HG03575 (cell line): ENCODE measurements around the gene IL22RA1.

Experiments
- ATAC-seq: cut with Tn5 transposase; IDR thresholded peaks from one replicate; pipeline ENCODE4 v1.9.1; 2021; ENCODE audit not compliant: unreplicated experiment, insufficient number of reproducible peaks, low FRiP score; ENCODE audit errors: extremely low read depth

The IL22RA1 gene

DNA sequence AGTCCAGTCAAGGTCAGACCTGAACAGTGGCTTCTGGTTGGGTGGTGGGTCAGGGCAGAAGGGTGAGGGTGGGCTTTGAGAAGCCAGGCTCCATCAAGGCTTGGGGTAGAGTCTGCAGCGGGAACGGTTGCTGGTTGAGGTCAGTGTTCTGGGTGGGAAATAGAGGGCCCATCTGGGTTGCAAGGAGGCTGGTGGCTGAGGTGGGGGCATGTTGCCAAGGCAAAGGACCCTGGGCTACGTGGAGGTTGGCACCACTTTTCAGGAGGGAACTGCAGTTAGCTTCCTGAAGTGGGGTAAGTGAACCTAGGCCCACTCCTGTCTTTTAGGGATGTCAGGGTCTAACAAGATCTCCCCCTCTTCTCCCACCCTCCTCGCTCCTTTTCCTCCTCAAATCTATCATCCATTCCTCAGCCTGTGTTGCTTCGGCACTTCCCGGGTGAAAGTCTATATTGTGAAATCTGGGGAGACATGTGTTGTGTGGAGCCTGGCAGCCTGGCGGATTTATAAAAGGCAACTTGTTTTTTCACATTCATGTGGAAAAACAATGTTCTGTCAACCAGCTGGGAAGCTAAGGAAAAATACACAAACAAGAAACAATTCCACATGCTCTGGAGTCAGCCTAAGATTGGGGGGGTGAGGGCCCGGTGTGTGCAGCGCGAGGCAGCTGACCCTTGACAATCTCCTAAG is 1.5 kb downstream of the IL22RA1 start:
- ATAC-seq = no peak

DNA sequence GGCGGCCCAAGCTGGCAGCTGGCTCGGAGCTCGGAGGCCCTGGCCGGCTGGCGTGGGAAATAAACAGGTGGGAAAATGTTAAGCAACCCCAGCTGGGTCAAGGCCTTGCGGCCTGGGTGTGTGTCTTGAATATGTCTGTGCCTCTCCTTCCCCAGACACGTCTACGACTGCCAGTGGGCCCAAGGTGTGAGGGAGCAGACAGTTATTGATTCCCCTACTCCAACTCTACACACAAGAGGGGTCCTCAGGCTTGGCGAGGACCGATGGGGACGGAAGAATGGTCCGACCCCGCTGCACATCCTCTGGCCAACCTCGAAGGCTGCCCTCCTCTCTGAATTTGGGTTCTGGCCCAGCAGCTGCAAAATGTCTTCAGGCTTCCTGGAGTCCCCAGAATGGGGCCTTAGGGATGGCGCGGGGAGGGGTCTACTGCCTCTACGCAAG is 2.2 kb downstream of the IL22RA1 start:
- ATAC-seq = no peak

DNA sequence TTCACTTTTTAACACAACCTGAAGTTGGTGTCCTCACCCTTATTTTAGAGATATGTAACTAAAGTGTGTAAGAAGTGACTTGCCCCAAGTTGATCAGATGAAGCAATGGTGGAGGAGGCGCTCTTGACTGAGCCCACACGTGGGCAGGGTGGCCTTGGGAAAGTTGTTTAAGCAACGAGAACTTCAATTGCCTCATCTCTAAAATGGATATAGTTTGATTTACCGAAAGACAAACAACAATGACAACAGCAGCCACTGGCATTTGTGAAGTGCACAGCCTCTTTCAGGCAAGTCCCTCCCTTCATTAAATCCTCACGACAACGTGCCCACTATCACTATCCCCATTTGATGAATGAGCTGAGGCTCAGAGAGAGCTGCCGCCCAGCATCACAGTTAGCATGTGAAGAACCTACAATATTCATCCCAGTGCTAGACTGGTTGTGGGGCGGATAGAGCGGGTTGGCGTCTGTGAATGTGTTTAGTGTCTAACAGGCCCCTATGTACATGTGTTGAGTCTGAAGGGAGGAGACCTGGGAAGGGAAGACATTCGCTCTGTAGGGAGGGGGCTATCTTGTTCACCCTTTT is 3.0 kb downstream of the IL22RA1 start:
- ATAC-seq = no peak

DNA sequence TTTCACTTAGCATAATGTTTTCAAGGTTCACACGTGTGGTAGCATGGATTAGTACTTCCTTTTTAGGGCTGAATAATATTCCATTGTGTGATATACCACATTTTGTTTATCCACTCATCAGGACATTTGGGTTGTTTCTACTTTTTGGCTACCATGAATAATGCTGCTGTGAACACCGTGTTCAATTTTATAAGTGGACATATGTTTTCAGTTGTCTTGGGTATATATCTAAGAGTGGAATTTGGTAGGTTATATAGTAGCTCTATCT is 3.8 kb downstream of the IL22RA1 start:
- no peak for ATAC-seq

DNA sequence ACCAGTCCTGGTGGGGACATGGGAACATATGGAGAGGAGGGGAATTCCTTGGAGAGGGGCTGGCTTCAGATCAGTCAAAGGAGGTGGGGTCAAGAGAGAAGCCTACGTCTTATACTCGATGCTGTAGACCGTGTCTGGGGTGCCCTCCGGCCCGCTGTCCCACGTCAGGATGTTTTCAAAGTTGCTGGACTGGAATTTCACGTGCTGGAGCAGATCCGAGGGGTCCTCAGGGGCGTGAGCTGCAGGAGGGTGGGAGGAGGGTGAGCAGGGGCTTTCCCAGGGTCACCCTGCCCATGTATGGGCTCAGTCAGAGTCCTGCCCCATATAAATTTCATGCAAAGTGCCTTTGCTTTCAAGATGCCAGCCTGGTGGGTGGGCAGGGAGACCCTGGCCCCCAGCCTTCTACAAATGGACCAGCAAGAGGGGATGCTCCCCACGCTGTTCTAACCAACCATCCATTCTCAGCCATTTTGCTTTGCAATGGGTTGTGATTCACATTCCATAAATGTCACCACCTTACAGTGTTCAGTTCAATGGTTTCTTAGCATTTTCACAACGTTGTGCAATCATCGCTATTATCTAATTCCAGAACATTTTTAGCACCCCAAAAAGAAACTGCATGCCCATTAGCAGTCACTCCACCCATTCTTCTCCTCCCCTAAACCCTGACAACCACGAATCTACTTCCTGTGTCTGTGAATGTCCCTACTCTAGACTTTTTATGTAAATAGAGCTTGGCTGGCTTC is 4.3 kb downstream of the IL22RA1 start:
- ATAC-seq = no peak

DNA sequence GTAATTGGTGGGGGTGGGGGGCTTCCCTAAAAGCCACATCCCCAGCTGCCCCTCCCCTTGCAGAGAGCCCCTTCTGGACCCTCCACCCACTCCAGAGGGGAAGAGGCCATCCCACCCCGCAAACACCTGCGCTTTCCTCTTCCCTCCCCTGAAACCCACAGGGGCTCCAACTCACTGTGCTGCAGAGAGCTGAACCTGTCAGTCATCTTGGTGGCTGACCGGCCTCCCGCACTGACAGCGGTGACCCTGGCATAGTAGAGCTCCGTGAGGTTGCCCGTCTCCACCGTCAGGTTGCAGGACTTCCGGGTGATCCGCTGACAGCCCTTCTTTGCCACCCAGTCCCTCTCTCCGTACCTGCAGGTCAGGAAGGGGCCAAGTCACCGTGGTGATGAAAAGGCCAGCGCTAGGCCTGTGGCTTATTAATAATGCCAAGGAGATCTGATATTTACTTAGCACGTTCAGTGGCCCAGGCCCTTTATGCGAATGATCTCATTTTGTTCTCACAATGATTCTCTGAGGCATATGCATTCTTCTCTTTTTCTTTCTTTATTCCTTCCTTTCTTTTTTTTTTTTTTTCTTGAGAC is 5.9 kb downstream of the IL22RA1 start:
- no peak for ATAC-seq

DNA sequence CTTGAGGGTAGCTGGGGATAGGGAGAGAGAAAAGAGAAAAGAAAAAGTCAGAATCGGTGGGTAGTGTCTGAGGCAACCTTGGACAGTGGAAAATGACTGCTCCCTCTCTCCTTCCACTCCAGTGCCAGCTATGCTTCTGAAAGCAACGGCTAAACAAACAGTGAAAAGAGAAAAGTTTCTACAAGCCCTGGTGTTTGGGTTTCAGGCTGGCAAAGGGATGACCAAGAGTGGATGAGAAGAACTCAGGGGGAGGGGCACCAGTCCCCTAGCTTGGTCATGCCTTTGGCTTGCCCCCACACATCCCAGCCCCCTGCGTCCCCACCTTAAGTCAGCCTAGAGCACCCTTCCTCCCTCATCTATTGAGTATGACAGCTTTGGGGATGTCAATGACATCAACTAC is 8.6 kb downstream of the IL22RA1 start:
- ATAC-seq = no peak

DNA sequence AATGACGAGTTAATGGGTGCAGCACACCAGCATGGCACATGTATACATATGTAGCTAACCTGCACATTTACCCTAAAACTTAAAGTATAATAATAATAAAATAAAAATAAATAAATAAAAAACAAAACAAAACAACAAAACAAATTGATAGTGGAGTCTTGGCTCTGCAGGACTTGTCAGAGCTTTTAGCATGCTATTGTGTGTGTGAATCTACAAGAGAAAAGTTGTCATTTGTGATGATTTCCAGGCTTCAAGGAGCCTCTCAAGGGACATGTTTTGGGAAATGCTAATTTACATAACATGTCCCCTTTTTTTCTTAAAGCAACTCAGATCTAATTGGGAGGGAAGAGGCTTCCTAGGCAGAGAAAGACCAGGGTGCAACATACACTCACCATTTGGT is 9.1 kb downstream of the IL22RA1 start:
- no peak for ATAC-seq

DNA sequence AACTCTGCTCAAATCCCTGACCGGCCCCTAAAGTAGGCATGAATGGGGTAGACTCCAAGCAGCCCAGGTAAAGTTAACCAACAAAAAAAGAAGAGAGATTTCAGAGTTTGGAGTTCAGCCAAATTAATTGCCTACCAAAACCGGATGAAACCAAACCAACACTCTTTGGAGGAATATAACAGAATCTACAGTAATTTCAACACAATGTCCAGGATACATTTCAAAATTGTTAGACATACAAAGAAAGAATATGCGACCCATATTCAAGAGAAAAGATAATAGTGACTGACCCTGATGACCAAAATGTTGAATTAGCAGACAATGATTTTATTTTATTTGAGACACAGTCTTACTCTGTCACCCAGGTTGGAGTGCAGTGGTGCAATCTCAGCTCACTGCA is 12.6 kb downstream of the IL22RA1 start:
- ATAC-seq = no peak

DNA sequence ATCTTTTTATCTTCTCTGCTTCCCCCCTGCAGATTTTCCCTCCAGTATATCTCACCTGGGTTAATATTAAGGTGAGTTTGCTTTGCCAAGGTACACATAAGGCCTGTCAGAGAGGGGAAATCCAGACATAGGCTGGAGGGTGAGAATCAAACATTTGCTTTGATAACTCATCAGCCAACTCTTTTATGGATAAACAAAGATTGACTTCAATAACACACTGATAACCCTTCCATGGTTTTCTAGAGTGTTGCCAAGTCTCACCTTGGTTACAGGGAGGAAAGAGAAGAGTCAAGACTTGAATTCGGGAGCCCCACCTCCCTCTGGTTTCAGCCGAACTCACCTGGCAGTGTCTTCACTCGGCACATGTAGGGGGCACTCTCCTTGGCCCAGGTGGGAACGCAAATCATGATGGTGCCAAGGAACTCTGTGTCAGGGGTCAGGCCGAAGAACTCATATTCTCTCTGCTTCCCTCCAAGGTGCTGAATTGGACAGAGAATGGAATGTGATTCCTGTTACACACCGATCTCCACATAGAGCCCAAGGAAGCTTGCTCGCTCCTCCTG is 15.1 kb downstream of the IL22RA1 start:
- no peak for ATAC-seq

DNA sequence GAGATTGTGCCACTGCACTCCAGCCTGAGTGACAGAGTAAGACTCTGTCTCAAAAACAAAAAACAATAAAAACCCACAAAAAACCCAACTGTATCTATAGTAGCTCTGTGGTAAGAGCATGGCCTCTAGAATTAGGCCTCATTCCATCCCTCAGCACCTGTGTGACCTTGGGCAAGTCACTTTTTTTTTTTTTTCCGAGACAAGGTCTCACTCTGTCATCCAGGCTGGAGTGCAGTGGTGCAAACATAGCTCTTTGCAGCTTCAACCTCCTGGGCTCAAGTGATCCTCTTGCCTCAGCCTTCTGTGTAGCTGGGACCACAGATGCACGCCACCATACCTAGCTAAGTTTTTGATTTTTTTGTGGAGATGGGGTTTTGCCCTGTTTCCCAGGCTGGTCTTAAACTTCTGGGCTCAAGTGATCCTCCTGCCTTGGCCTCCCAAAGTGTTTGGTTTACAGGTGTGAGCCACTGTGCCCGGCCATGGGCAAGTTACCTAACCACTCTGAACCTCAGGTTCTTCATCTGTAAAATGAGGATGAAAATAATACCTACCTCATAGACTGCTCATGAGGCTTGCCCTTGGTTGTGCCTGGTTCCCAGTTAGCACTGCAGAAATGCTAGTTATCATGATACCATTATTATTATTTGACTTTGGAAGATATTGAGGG is 15.7 kb downstream of the IL22RA1 start:
- no peak for ATAC-seq

DNA sequence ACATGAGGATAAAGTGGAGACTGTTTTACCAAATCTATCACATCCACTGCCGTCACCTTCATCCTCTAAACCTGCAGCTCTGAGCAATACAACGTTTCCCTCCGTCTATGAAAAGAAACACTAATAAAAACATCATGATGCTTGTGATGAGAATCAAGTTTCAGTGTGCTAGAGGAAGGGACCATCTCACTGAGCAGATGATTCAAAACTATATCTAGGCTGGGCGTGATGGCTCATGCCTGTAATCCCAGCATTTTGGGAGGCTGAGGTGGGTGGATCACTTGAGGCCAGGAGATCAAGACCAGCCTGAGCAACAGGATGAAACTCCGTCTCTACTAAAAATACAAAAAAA is 16.3 kb downstream of the IL22RA1 start:
- no peak for ATAC-seq

DNA sequence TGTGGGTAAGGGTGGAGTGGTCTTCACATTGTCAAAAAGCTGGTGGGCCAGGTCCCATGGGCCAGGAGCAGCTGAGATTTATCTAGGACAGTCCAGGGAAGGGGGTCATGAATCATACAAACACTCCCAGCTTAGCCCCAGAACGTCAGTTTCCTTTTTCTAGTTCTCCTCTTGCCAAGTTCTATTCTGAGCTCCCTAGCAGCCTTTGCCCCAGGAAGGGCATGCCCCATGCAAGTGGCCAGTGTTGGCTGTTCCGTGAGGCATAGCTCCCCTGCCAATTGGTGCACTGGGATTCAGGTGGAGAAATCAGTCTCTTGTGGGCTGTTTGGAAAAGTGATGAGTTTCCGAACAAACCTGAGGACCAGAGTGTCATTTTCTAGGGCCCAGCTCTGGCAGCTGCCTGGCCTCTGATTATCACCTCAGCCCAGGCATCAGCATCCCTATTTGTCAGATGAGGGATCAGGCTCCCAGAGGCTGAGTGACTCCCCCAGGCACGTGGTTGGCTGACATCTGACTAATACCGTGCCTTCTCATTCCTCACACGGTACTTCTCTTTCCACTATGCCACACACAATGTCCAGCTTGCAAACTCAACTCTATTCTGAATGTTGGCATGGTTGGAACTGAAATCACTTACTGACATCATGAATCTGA is 16.8 kb downstream of the IL22RA1 start:
- ATAC-seq = no peak

DNA sequence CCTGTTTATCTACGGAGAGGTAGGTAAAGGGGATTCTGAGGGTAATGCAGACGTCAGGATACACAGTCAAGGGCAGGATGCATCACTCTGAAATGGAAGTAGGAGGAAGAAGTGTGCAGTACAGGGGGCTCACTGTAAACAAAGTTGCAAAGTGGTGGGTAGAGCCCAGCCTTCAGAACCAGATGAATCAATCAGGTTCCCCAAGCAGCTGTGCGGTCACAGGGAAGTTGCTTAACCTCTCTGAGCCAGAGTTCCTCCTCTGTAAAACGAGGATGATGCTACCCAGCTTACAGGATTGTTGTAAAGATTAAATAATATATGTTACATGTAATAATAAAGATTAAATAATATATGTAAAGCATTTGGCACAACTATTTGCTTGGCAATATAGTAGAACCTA is 17.5 kb downstream of the IL22RA1 start:
- no peak for ATAC-seq

DNA sequence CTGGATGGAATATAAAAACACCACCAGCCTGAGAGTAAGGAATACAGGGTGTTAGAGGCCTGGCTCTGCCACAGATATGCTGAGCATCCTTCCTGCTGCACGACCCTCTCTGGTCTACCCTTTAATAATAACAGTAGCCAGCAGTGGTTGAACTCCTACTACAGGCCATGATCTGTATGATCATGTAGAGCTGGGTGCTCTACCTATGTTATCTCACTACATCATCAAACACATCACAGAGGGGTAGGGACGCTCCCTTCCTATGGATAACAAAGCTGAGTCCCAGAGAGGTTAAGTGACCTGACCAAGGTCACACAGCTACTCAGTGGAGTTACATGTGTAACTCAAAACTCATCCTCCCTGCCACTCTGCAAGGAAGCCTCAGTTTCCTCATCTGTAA is 18.0 kb downstream of the IL22RA1 start:
- ATAC-seq = no peak

DNA sequence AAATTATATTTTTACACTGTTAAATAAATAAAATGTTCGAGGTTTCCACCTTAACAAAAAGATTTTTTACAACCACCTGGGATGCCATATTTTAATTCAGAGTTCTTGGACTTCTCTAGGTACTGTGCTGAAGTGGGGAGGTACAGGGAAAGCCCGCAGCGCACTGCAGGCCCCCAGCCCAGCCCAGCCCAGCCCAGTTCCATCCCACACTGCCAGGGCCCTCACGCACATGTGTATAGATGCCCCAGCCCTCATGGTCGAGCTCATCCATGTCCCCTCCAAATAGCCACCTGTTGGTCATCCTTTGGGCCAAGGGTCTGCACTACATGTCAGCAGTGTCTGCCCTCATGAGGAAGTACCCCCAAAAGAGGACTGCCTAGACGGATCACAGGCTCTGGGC is 19.3 kb downstream of the IL22RA1 start:
- no peak for ATAC-seq

DNA sequence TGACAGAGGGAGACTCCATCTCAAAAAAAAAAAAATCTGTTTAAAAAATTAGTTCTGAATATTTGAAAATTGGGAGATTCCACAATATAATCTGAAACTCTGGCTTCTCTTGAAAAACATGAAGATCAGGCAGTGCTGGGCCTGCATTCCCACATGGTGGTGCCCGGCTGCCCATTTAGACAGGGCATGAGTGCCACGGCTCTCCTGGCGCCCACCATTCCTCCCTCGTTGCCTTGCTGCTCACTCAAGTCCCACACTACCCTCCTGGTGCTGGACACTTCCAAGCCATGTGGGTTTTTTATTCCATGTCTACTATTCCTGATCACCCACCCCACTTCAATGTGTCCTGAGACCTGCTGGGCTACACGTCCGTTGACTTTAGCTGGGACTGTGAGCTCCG is 20.2 kb downstream of the IL22RA1 start:
- ATAC-seq = no peak

DNA sequence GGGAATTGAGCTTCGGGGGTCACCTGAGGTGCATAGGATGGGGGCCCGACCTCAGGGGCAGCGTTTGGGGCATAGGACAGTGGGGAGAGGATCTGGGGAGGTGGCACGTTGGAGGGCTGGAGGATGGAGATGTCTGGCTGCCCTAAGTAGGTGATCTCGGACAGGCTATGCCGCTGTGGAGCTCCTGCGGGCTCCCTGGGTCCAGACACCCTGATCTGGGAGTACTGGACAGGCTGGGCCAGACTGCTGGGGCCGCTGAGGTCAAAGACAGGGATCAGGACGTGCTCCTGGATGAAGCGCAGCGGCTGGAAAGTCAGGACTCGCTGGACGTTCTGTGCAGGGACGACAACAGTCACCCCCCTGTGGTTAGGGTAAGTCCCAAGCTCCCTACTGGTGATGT is 21.5 kb downstream of the IL22RA1 start:
- ATAC-seq = no peak

DNA sequence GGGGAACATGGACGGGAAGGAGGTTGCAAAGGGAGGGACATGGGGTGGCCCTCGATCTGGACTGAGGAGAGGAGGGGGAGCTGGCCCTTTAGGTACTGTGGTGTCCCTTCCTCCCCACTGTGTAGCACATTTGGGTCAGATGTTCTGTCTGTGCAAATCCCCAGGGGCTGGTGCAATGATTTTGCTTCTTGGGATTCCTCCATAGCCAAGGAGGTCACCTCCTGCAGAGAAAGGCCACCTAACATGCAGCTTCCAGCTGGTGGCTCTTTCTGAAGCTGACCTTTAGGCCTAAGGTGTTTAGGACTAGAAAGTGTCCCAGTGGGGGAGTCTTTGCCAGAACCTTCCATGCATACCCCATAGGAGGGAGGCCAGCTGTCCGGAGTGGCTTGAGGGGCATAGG is 22.0 kb downstream of the IL22RA1 start:
- no peak for ATAC-seq
